Stromal cell of bone marrow (primary cell): ENCODE data around the gene UBR3.
A peak's percentile ranks its signal among the peaks of the same experiment; 100 is the strongest.

Experiments
- DNase-seq: peaks from one replicate; pipeline ENCODE4 v3.0.0-alpha.2; 2012; ENCODE audit warnings: low read depth

Gene UBR3

DNA sequence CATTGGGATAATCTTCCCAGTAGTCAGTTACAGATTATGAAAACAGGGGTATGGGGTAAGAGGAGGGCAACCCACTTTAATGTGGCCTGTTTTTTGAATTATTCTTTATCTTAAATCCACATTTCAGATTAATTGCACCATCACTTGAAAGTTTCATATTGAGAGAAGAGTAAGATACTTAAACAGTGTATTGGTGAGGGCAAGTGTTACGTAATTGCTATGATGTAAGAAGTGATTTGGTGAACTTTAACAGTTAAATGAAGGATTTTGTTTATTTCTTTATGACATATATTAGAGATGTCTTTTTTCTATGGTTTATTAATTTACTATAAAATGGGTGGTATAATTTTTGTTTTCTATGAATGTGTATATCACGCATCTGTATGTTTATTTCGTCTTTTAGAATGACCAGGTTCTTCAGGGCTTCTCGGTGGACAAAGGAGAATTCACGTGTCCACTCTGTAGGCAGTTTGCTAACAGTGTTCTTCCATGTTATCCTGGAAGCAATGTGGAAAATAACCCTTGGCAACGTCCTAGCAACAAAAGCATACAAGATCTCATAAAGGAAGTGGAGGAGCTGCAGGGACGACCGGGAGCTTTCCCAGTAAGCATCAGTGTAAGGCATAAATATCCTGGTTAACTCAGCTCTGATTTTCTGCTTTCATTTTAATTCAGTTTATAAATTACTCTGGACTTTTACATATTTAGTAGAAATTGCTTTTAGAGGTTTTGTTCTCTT is 179.5 kb downstream of the UBR3 start:
- no peak for DNase-seq

DNA sequence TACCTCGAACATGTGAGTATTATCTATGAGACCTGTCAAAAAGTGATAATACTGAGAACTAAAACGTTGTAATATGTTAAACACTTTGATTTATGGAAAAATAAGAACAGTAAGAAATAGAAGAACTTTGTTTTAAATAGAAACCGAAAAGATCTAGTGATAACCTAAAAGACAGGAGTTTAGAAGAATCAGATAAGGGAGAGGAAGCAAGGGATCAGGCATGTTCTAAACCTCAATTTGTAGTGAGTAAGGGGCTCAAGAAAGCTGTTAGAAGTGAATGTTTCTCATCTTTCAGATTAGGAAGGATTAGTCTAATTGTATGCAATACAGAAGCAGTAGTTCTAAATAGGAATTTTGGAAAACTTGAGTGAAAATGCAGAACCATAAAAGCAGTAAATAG is 182.0 kb downstream of the UBR3 start:
- no peak for DNase-seq

DNA sequence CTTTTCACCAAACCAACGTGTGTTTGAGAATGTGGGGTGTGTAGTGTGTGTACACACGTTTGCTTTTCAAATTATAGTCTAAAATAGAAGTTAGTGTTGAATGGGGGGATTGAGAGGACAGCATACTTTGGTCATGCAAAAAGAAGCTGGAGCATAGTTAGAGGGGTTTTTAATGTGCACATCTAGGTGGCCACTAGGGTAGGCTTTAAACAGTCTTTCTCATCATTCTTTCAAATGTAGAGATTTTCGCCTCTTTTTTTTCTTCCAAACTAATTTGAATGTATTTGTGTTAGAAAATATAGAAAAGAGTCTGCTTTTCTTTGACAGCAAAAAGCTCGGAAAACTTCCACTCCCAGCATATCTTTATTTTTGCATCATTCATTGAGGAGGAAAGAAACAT is 185.5 kb downstream of the UBR3 start:
- DNase-seq, result no peak

DNA sequence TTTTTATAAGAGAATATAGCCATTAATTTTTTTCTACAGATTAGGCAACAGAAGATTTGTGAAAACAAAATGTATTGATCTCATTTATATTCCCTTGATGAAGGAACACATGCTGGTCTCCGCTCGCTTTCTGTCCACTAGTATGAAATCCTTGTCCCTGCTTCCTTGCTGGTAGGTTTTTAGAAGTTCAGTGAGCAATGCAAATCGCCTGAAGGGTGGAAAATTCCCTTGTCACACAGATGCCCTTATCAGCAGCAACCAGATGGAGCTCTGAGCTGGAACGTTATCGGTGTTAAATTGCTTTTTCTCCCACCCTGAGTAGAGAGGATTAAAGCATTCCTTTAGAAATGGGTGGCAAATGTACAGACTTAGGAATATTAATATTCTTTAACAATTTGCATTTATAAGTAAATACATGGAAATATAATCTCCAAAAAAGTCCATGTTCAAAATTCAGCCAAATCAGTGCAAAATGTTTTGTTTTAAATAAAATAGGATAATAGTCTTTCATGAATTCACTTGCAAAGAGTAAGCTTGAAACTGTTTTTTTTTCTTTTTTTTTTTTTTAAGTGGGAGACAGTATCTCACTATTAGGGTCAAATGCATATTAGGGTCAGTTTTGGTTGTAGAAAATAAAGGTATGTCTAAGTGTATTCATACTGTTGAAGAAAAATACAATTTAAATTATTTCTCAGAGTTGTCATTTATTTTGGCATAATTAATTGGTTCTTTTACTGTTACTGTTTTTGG is 186.7 kb downstream of the UBR3 start:
- no peak for DNase-seq

DNA sequence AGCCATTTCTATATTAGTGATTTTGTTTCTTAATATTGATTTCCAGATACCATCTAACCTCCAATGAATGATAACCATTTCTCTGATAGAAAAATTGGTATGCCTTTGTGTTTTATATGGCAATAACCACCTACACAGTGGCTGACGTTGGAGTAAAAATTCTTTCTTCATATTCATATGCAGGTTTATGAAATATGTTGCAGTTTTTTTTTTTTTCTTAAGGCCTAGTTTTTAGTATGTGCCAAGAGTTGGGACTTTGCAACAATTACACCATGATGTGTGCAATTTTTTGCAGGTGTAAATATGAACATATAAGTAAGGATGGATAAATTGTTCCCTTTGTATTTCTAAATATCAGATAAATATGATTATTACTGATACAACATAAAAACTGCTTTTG is 187.5 kb downstream of the UBR3 start:
- no peak for DNase-seq

DNA sequence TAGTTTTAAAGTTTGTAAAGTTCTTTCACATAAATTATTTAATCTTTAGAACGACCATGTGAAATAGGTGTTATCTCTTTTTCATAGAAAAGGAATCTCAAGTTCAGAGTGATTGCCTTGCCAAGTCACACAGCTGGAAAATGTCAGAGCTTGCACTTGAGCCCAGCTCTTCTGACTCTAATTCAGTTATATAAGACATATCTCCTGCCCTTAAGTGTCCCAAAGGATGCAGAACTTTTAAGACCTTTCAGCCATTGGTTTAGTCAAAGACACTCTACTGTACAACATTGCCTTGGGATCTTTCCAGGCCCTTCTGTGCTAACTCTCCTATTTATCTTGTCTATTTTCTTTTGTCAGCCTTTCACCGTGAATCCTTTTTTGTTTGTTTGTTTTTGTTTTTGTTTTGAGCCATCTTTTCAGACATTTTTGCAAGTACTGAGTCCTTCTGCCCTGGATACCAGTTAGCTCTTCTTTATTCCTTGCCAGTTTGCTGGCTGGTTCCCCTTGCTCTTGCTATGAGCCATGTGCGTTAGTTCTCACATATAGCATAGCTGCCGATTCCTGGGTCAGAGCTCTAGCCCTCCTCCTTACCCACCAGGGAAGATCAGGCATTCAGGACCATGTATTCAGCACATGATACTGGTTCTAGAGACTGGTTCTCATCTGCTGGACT is 190.7 kb downstream of the UBR3 start:
- no peak for DNase-seq

DNA sequence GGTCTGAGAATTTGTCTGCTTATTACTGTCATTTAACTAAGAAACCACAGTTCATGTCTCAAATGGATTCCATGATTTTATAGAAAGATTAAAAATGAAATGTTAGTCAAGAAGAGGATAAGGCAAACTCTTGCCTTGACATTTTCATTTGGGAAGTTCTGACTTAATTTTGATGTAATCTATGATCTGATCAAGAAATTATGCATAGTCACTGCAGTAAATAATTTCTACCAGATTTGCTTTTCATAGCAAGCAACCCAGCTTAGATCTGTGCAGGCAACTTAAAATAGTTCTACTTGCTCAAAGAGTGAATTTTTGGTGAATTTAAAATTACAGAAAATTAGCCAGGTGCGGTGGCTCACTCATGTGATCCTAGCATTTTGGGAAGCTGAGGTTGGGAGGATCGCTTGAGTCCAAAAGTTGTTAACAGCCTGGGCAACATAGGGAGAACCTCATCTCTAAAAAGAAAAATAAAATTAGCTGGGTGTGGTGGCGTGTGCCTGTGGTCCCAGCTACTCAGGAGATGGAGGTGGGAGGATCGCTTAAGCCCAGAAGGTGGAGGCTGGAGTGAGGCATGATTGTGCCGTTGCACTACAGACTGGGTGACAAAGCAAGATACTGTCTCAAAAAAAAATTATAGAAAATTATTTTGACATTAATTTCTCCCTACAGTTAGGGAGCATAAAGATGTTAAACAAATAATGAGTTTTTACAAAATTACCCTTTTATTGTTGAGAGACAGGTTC is 192.0 kb downstream of the UBR3 start:
- no peak for DNase-seq

DNA sequence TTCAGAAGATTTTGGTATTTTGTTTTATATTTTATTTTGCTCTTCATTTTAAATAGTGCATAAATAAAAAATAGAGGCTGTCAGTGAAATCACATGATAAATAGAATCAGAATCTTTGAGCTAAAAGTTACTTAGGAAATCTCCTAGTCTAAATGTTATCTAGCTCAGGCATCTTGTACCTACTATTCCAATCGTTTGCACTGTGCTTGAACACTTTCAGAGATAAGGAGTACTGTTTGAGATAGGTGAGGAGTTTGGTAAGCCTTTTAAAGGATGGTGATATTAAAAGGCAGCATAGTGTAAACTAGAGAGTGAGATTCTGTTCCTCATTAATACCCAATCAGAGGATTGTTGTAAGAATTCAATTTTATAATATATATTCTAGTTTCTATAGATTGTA is 193.5 kb downstream of the UBR3 start:
- DNase-seq, result no peak

DNA sequence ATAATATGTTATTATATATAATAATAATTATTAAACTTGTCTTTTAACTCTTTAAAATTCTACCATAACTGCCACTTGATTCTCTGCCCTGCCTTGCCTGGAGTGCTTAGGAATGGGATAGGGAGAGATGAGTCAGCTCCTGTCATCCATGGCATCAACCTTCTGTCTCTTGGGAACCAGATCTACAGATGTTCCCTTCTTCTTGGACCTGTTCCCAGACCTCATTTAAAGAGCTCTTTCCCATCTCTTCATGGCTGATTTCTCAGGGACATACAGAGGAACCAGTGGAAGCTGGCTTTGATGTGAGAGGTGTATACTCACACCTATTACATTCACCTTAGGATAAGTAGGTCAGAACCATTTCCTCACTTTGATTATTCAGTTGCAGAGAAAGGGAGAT is 195.4 kb downstream of the UBR3 start:
- peak; percentile 21 for DNase-seq

DNA sequence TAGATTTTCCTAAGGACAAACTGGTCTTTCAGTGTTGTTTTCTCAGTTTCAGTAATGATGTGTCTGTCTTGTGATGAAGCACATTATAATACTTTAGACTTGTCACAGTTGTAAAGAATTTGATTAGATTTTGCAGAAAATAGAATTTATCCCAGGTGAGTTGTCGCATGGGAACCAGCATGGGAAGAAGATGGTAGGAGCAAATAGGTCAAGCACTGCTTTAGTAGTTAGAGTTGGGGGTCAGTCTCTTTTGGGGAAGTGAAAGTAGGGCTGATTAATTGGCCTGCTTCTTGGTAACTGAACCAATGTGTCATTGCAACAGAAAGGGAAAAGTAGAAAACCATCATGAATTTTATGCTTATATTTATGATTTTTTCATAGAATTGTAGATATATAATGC is 197.5 kb downstream of the UBR3 start:
- no peak for DNase-seq

DNA sequence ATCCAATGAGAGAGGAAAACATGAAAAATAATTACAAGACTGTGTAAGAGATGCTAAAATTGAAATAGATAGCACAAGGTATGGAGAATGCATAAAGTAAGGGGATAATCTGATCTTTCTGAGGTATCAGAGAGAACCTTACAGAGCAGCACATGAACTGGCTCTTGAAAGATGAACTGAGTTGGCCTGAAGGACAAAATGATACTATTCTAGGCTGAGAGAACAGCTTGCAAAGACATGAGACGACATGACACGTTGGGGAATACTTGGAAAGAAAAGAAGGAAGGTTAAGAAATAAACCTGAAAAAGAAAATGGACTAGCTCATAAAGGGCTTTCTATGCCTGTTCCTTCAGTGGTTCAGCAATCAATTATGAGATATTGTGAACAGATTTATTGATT is 198.0 kb downstream of the UBR3 start:
- DNase-seq, result no peak

DNA sequence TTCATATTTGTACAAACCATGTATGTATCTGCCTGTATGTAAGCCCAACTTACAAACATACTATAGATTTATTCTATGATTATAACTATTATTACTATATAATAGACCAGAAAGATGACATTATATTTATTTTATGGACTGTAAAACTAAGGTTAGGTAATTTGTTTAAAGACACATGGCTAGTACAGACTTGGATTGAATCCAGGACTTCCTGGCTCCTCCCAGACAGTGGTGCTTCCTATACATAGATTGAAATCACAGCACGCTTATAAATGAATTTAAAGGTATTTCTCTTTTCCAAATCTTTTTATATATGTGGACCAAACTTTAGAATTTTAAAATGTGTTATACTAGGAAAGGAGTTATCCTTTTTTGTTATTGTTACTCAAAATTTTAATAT is 199.1 kb downstream of the UBR3 start:
- no peak for DNase-seq

DNA sequence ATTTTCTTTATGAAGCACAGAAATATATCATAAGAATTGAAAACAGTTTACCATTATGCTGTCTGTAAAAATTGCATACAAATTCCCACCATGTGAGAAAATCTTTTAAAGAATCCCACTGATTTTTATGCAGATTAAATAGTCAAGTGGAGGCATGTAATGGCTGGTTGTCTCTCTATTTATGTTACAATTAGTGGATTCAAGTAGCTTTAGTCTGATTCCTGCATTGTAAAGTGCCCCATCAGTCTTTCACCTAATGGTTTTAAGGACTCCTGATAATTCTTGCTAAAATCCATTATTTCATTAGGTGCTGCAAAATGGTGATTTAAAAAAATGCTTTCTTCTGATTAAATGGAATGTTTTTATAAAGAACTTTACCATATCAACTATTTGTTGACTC is 202.3 kb downstream of the UBR3 start:
- DNase-seq, result no peak

DNA sequence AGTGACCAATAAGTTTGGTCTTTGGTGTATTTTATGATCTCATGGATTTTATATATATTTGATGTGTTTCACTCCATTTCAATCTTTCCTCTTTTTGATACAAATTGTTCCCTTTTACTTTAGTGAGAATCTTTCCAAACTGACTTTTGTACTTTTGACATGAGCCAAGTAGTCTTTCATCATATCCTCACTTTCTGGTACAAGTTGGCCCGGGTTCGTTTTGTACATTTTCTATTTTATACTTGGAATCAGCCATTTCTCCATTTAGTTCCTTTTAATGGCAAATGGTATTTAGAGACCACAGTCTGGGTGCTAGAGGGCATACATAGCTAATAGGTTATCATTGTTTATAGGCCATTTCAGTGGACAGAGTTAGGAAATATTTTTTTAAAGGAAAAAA is 202.8 kb downstream of the UBR3 start:
- no peak for DNase-seq

DNA sequence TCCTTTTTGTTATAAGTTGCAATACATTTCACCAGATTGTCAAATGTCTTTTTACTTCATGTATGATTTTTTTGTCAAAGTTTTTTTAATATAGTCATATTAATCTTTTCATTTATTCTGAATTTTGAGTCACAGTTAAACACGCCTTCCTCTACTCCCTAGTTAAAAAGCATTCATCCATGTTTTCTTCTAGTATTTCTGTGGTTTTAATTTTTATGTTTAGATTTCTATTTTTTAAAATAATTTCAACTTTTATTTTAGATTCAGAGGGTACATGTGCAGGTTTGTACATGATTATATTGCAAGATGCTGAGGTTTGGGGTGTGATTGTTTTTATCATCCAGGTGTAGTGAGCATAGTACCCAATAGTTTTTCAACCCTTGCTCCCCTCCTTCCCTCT is 204.0 kb downstream of the UBR3 start:
- no peak for DNase-seq

DNA sequence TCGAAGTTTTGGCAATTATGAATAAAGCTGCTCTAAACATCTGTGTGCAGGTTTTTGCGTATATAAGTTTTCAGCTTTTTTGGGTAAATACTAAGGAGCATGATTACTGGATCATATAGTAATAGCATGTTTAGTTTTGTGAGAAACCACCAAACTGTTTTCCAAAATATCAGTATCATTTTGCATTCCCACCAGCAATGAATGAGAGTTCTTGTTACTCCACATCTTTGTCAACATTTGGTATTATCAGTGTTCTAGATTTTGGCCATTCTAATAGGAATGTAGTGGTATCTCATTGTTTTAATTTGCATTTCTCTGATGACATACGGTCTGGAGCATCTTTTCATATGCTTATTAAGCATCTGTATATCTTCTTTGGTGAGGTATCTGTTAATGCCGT is 207.3 kb downstream of the UBR3 start:
- no peak for DNase-seq

DNA sequence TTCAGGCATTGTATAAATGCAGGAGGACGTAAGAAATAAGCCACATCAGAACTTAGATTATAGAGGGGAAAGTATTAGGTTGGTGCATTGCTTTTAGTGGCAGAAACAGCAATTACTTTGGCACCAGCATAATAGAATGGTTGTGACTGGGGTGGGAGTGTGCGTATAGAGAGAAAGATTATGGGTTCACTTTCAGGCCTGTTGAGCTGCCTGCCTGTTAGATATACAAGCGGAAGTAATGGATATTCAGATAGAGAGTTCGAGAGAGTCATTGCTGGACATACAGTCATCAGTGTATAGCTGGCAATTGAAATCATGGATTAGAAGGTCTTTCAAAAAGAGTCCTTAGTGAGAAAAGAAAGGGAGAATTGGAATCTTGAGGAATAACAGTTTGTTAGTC is 211.5 kb downstream of the UBR3 start:
- DNase-seq, result no peak

DNA sequence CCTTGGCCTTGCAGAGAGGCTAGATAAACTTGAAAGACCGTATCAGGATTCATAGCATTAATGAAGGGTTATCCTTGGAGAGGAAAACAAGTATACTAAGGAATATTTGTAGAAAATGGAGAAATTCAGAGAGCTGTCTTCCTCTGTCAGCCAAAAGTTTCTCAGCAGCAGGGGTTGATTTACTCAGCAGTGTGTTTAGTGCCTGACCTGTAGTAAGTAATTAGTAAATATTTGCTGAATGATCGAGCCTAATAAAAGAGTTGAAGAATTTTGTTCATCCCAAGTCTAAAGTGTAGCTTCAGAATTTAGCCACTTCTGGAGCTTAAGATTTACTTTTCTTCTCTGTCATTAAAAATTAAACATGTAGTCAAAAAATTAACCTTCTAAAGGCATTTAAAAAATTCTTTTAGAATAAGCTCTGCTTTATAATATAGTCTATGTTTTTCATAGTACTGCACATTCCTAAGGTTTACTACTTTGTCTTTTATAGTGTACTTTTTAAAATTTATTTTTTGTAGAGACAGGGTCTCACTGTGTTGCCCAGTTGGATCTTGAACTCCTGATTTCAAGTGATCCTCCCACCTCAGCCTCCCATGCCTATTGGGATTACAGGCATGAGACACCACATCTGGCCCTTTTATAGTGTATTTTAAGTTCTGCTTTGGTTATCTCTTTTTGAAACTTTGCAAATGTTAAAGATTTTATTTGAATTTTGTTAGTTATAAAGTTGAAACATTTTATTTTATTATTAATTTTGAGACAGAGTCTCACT is 212.3 kb downstream of the UBR3 start:
- DNase-seq, result no peak

DNA sequence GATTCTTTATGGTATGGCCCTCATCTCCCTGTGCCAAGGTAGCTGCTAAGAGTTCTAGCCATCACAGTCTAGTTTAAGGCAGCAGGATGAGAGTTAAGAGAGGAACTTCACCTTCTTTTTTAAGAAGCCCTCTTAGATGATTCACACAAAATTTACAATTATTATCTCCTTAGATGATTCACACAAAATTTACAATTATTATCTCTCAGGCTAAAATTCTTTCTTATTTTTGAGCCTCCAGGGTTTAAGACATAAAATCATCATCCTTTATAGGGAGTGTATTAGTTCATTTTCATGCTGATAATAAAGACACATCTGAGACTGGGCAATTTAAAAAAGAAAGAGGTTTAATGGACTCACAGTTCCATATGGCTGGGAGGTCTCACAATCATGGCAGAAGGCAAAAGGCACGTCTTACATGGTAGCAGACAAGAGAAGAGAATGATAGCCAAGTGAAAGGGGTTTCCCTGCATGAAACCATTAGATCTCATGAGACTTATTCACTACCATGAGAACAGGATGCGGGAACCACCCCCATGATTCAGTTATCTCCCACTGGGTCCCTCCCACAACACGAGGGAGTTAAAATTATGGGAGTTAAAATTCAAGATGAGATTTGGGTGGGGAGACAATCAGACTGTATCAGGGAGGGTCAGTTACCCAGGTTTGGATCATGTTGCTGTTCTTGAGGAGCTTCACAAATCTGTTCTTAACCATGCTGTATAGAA is 217.7 kb downstream of the UBR3 start:
- DNase-seq, result no peak

DNA sequence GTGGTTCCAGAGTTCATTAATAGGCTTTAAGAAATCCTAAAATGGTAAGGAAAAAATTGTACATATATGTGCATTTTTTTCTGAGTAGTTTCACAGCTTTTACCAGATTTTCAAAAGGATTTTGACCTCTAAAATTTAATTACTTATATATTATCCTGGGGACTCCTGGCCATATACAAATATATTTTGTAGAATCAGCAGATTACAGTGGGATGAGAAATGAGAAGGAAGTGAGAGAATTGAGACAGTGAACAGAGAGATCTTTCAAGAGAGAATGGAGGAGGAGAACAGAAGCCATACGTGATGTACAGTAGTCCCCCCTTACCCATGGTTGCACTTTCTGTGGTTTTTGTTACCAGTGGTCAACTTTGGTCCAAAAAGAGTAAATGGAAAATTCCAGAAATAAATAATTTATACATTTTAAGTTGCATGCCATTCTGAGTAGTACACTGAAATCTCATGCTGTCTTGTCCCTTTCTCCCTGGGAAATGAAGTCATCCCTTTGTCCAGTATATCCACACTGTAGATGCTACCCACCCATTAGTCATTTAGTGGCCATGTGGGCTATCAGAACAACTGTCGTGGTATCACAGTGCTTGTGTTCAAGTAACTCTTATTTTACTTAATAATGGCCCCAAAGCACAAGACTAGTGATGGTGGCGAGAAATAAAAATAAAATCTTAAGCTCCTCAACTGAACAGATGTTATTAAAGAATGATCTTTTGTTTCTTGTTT is 220.2 kb downstream of the UBR3 start:
- DNase-seq, result no peak
